ENCODE data around the gene NINJ2. TPM values are rescaled to one million over a fixed set of nuclear protein-coding genes. Genes with fewer than 3 reads are reported as not detected.

Gene NINJ2
- total RNA-seq, 1 donor from 2014 or later = 2.3 TPM

GRCh38 chr12:549476-550082 lies 113.7 kb downstream of the NINJ2 start:
- H3K36me3 Mint-ChIP-seq (ENCODE audit: low read depth, unreplicated experiment) = peaks cover 9% of the 10 kb centered on the region
- H3K4me3 Mint-ChIP-seq (ENCODE audit: unreplicated experiment) = no peak overlapping the region
- TF ChIP-seq CTCF (IDR thresholded peaks at IDR 0.05; ENCODE audit: unreplicated experiment) = no peak
- no peak overlapping the region for H3K27ac Mint-ChIP-seq (ENCODE audit: unreplicated experiment)
- peaks cover 26% of the 10 kb centered on the region for H3K4me1 Mint-ChIP-seq (ENCODE audit: unreplicated experiment)
- peaks cover 20% of the 10 kb centered on the region for H3K27me3 Mint-ChIP-seq (ENCODE audit: unreplicated experiment)
- DNase-seq (ENCODE audit: low spot score) = no peak
- H3K9me3 Mint-ChIP-seq (ENCODE audit: unreplicated experiment) = no peaks in the 10 kb centered on the region

GRCh38 chr12:547883-548470 lies 115.3 kb downstream of the NINJ2 start:
- H3K27ac Mint-ChIP-seq (ENCODE audit: unreplicated experiment) = no peak overlapping the region
- peaks cover 21% of the 10 kb centered on the region for H3K27me3 Mint-ChIP-seq (ENCODE audit: unreplicated experiment)
- H3K4me3 Mint-ChIP-seq (ENCODE audit: unreplicated experiment) = no peak overlapping the region
- DNase-seq (ENCODE audit: low spot score) = no peak
- H3K36me3 Mint-ChIP-seq (ENCODE audit: low read depth, unreplicated experiment) = peaks cover 12% of the 10 kb centered on the region
- H3K4me1 Mint-ChIP-seq (ENCODE audit: unreplicated experiment) = peaks cover 20% of the 10 kb centered on the region
- no peak for TF ChIP-seq CTCF (IDR thresholded peaks at IDR 0.05; ENCODE audit: unreplicated experiment)
- no peaks in the 10 kb centered on the region for H3K9me3 Mint-ChIP-seq (ENCODE audit: unreplicated experiment)

GRCh38 chr12:546920-547845 lies 116.1 kb downstream of the NINJ2 start:
- H3K9me3 Mint-ChIP-seq (ENCODE audit: unreplicated experiment) = no peaks in the 10 kb centered on the region
- H3K36me3 Mint-ChIP-seq (ENCODE audit: low read depth, unreplicated experiment) = peaks cover 12% of the 10 kb centered on the region
- H3K4me3 Mint-ChIP-seq (ENCODE audit: unreplicated experiment) = peak overlapping the region; percentile 31
- peaks cover 25% of the 10 kb centered on the region for H3K4me1 Mint-ChIP-seq (ENCODE audit: unreplicated experiment)
- peak; percentile 87 for DNase-seq (ENCODE audit: low spot score)
- H3K27ac Mint-ChIP-seq (ENCODE audit: unreplicated experiment) = peak overlapping the region; percentile 36
- peak; percentile 99 for TF ChIP-seq CTCF (IDR thresholded peaks at IDR 0.05; ENCODE audit: unreplicated experiment)
- H3K27me3 Mint-ChIP-seq (ENCODE audit: unreplicated experiment) = peaks cover 14% of the 10 kb centered on the region

GRCh38 chr12:546265-546919 lies 116.9 kb downstream of the NINJ2 start:
- Mint-ChIP-seq H3K4me1 (ENCODE audit: unreplicated experiment) (peaks cover 27% of the 10 kb centered on the region), H3K27me3 (ENCODE audit: unreplicated experiment) (peaks cover 12% of the 10 kb centered on the region), H3K36me3 (ENCODE audit: low read depth, unreplicated experiment) (peaks cover 12% of the 10 kb centered on the region), H3K4me3 (ENCODE audit: unreplicated experiment) (peak overlapping the region; percentile 69), H3K27ac (ENCODE audit: unreplicated experiment) (no peak overlapping the region), H3K9me3 (ENCODE audit: unreplicated experiment) (no peaks in the 10 kb centered on the region)
- no peak for TF ChIP-seq CTCF (IDR thresholded peaks at IDR 0.05; ENCODE audit: unreplicated experiment)
- DNase-seq (ENCODE audit: low spot score) = peak; percentile 25
